HuH-7 (cell line): ENCODE data around the gene CUBN.

Experiments
- DNase-seq: peaks from one replicate; pipeline ENCODE4 v3.0.0; 2011; ENCODE audit warnings: low spot score

The CUBN gene

GRCh38 chr10:17067376-17068264, 62.0 kb downstream of the CUBN start:
- DNase-seq = no peak

DNA sequence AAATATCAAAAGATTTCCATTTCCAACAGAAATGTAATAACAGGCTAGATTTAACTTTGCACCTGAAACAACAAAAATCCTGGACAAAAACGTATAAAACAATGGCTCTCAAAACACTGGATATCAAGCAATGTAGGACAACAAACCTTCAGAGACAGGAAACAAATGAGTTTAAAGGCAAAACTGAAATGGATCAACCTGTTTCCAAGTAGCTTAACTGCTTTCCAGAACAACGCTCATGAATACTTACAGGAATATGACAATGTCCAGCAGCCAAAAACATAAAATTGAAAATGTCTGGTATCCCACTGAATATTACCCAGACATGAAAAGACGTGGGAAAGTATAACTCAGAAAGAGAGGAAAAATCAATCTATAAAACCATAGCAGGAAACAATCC, 62.8 kb downstream of the CUBN start:
- no peak for DNase-seq

GRCh38 chr10:17066000-17066399, 63.6 kb downstream of the CUBN start:
- DNase-seq = no peak

GRCh38 chr10:17065273-17065672, 64.3 kb downstream of the CUBN start:
- DNase-seq = no peak

DNA sequence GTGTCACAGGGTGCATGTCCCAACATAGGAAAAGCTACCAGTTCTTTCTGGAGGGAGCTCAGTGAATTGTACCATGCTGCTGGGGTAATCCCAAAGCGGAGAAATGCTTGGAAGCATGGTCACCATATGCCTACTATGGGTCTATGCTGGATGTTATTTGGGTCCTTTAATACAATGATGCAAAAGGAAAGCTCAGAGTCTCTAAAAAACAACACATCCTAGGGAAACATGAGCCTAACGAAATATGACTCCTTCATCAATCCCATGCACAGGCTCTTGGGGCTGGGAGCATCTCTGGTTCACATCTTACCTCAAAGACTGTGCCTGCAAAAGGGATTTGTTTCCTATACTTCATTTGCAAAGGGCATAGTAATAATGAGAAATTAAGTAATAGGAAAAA, 65.2 kb downstream of the CUBN start:
- no peak for DNase-seq

DNA sequence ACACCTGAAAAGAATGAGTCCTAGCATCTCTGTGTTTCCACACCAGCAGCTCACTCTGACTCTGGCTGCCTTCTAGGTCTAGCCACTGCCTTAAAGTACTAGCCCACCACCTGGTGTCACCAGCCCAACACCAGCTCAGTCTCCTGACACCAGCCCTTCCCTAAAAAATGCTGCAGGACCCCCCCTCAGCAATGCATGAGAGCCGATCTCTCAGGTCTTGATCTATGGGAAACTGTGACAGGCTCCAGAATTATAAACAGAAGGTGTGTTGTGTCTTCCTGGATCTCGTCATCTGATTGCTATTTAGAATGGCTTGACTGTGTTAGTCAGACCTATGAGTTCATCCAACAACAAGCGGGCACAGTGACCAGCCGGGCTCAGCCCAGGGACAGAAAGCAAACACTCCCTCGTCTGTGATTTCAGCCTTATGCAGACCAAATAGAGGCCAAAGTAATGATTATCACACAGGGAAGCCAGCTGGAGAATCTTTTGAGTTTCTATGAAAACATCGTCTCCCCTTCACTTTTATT, 66.6 kb downstream of the CUBN start:
- DNase-seq = no peak

GRCh38 chr10:17062493-17062892, 67.1 kb downstream of the CUBN start:
- DNase-seq = no peak

DNA sequence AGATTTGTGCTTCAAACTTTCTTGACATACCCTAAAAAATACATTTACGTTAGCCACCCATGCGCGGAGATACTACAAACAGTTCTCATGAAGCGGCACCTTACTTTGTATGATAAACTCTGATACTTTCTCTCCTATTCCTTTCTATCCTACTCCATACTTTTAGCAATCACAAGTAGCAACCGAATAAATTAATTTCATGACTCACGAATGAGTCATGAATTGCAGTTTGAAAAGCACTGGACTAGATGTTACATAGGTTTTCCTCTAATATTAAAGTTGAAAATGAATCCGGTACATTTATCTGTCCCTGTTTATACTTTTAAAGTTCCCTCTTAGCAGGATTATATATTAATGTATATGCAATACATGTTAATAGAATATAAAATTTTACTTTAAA, 67.6 kb downstream of the CUBN start:
- DNase-seq = no peak

- DNase-seq = no peak
Observed at GRCh38 chr10:17061418-17061817, 68.2 kb downstream of the CUBN start.

GRCh38 chr10:17060289-17060688, 69.3 kb downstream of the CUBN start:
- DNase-seq = no peak

DNA sequence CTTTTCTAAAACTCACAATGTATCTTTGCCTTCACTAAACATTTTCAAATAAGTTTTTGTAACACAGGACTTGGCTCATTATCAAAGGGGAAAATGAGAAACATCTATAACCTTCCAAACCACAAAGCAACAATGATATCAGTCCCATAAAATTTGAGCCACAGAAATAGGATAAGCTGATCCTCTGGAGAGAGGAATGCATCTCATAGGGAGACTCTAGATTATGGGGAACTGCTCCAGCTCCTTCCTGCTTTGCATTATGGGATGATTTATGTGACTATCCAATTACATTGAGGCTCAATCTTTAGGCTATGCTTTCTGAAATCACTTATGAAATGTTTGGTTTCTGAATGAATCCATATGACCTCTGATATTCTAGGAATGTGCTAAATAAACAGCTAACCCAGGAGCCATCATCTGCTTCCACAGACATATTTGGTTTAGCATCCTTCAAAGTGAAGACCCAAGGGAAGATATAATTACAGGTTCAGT, 70.4 kb downstream of the CUBN start:
- no peak for DNase-seq

DNA sequence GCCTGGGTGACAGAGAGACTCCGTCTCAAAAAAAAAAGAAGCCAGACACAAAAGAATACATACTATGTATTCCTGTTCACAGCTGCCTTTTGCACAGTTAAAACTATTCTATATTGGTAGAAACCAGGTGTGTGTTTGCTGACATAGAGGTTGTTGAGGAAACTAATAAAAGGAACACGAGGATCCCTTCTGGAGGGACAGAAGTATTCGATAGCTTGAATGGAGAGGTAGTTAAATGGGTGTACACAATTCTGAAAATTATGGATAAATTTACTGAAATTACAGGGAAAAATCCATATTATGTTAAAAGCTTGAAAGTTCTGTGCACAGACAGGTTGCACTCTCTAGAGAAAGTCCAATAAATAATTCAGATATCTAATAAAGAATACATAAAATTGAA, 71.5 kb downstream of the CUBN start:
- DNase-seq = no peak

- no peak for DNase-seq
Observed at GRCh38 chr10:17056781-17057428, 72.7 kb downstream of the CUBN start.

DNA sequence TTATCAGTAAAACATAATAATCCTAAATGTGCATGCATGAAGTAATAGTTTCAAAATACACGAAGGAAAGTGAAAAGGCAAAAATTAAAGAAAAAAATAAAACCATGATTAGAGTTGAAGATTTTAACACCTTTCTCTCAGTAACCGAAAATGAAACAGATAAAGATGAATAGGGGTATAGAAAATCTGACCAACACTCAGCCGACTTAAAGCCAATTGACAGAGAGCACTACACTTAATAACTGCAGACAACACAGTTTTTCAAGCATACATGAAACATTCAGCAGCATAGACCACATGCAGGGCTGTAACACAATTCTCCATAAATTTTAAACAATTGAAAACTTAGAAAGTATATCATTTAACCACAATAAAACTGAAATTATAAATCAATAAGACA, 76.1 kb downstream of the CUBN start:
- DNase-seq = no peak

DNA sequence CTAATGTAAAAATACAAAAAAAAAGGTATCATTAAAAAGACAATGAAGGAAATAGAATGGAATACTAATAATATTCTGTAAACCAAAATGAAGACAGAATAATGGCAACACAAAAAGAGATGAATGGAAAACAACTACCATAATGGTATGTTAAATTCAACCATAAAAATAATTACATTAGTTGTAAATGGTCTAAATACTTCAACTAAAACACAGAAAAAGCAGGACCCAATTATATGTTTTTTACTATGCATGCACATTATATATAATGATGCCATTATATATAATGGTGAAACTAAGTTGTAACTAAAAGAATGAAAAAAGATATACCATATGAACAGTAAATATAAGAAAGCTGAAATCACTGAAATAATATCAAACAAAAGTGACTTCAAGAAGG, 76.5 kb downstream of the CUBN start:
- DNase-seq = no peak

- DNase-seq = no peak
Observed at GRCh38 chr10:17051851-17052250, 77.8 kb downstream of the CUBN start.

GRCh38 chr10:17049195-17049594, 80.4 kb downstream of the CUBN start:
- DNase-seq = no peak

DNA sequence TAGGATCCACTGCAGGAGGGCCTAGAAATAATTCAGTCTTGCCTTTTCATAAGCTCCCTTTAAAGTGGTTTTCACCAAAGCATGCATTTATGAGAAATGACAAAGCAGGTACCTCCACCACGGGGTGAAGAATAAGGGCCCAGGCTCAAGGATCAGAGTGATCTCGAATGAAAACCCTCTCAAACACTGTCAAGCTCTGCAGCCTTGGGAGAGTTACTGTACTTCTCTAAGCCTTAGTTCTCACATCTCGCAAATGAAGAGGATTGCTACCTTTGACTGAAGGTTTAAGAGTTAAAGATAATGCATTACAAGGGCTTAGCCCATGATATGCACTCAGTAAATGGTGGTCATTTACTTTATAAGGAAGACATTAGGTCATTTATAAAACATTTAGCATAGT, 81.7 kb downstream of the CUBN start:
- no peak for DNase-seq

GRCh38 chr10:17046989-17047388, 82.6 kb downstream of the CUBN start:
- no peak for DNase-seq

DNA sequence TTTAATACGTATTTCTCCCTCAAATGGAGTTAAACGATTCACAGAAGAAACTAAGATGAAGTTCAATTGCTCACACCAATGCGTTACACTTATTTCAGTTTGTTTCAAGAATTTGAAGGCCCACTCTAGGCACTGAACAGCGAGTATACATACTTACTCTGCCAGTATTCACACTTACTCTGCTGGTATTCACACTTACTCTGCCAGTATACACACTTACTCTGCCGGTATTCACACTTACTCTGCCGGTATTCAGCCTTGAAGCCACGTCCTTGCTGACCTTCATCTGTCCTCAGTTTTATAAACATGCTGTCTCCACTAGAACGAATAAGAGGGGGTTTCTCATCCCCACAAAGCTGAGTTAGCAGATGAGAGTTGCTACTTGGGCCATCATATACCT, 86.0 kb downstream of the CUBN start:
- DNase-seq = no peak

DNA sequence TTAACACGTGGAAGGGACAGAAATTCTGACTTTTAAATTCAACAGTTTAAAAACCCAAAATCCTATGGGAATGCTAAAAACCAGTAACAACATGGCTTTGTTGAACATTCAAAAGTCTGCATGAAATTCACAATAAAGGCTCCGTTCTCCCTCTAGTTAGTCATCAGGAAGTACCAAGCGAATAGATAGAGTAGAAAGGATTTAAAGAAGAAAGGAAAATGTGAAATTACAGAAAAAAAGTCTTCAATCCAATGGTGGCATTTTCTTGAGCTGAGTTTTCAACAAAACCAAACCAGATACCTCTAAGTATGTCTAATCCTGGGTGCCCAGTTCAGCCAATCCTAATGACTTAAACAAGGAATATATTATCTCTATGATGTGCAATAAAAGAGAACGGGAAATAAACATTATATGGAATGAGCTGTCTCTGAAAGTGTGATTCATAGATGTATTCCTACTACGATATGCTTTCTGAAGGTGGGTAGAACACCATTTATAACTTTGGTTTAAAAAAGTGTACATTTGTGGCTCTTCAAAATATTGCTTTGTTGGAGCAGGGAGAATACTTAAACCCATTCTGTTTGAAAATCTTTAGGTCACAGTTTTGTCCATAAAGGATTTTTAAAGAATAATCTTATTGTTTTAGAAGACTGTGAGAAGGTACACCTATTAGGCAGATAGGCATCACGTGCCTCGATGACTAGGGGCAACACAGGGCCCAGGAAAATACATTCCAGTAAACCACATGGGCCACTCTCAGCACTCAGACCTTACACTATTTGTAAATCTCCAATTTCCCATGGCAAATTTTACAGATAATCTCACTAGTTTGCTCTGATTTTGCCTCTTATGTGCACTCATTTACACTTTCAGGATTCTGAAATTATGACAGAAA, 87.7 kb downstream of the CUBN start:
- no peak for DNase-seq

DNA sequence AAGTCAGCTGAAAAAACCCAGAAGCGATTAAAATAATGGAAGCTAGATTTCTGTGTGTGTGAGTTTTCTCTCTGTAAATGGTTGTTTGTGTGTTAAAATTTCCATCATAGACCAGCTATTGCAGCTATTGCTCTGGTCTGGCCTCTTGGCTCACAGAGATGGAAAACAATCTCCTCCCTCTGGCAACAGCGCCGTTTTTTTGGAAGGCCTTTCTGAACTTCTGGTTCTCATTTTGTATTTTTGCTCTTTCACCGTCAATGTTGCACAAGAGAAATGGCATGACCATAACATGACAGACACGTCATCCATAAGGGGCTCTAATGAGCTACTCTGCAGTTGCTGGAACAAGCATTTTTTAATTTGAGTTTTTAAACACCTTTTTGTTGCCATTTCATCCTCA, 91.0 kb downstream of the CUBN start:
- DNase-seq = no peak
